Lower lobe of right lung (tissue), 2 donors: ENCODE measurements around the gene METTL18. TPM values are rescaled to one million over a fixed set of nuclear protein-coding genes. Genes with fewer than 3 reads are reported as not detected.

Experiments used
- ATAC-seq, 2 donors: fragments of 200-7000 bp; cut with Tn5 transposase; one replicate each; pipeline ENCODE4 v1.9.1; 2020 to 2022; ENCODE audit warnings: mild to moderate bottlenecking in 2 of 2, moderate library complexity in 2 of 2
- DNase-seq: peaks from one replicate; pipeline ENCODE4 v3.0.0-alpha.2; 2020
- H3K27ac ChIP-seq: fragments of 200-600 bp; one replicate; pipeline ENCODE4 v1.8.0; 2022
- H3K27me3 ChIP-seq: fragments of 200-600 bp; one replicate; pipeline ENCODE4 v1.8.0; 2022; ENCODE audit warnings: low read depth
- H3K36me3 ChIP-seq: fragments of 200-600 bp; one replicate; pipeline ENCODE4 v1.8.0; 2022; ENCODE audit warnings: mild to moderate bottlenecking
- H3K4me1 ChIP-seq: fragments of 200-600 bp; one replicate; pipeline ENCODE4 v1.8.0; 2022
- H3K4me3 ChIP-seq: fragments of 200-600 bp; one replicate; pipeline ENCODE4 v1.8.0; 2022; ENCODE audit warnings: mild to moderate bottlenecking
- H3K9me3 ChIP-seq: fragments of 200-600 bp; one replicate; pipeline ENCODE4 v1.8.0; 2022
- intact Hi-C: fragments of 100-400 bp; cut with DNase I; formaldehyde crosslinking; loops from one replicate; pipeline ENCODE4 v1.11.0; 2022
- total RNA-seq: library from RNA; stranded (reverse); fragmentation: NEBNext Ultra II Directional; extraction: Animal tissue kit (Norgen Biotek cat#: 25700); gene quantifications from one replicate; pipeline ENCODE4 v1.2.1, GENCODE V29; 2021
- TF ChIP-seq, protein P1 (sequence below): fragments of 200-600 bp; IDR thresholded peaks from one replicate; pipeline ENCODE4 v1.8.0; 2022; ENCODE audit warnings: antibody characterized with exemption, mild to moderate bottlenecking
- donor health status: DM: no; HTN: yes; CAD: no; lungs with severe emphysema.

The METTL18 gene
- total RNA-seq, 1 donor from 2014 or later: 8.3 TPM

DNA sequence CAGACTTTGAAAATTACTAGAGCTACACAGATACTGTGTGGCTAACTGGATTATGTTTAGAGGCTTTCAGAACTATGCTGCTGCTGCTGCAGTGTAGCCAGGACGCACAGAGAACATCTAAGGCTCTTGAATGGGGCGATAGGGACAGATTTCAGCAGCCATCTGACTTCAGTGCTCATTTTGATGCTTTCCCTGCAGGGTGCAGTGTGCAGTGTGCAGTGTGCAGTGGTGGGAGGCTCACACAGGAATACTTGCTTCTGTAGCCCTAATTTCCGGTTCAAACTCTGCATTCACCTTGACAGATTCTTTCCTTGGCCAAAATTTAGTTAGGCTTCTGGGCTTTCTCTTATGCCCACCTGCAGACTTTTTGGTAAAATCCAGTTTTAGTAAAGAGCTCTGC lies 7.7 kb downstream of the METTL18 start:
- TF ChIP-seq, protein P1, sequence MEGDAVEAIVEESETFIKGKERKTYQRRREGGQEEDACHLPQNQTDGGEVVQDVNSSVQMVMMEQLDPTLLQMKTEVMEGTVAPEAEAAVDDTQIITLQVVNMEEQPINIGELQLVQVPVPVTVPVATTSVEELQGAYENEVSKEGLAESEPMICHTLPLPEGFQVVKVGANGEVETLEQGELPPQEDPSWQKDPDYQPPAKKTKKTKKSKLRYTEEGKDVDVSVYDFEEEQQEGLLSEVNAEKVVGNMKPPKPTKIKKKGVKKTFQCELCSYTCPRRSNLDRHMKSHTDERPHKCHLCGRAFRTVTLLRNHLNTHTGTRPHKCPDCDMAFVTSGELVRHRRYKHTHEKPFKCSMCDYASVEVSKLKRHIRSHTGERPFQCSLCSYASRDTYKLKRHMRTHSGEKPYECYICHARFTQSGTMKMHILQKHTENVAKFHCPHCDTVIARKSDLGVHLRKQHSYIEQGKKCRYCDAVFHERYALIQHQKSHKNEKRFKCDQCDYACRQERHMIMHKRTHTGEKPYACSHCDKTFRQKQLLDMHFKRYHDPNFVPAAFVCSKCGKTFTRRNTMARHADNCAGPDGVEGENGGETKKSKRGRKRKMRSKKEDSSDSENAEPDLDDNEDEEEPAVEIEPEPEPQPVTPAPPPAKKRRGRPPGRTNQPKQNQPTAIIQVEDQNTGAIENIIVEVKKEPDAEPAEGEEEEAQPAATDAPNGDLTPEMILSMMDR: no peak
- intact Hi-C loops: no loop called here
- Histone ChIP-seq H3K36me3 (no peaks in the 10 kb centered on the region), H3K4me3 (no peak overlapping the region), H3K27me3 (no peaks in the 10 kb centered on the region), H3K9me3 (no peaks in the 10 kb centered on the region), H3K27ac (no peak overlapping the region), H3K4me1 (no peaks in the 10 kb centered on the region)
- ATAC-seq: no peak
- no peak for DNase-seq

DNA sequence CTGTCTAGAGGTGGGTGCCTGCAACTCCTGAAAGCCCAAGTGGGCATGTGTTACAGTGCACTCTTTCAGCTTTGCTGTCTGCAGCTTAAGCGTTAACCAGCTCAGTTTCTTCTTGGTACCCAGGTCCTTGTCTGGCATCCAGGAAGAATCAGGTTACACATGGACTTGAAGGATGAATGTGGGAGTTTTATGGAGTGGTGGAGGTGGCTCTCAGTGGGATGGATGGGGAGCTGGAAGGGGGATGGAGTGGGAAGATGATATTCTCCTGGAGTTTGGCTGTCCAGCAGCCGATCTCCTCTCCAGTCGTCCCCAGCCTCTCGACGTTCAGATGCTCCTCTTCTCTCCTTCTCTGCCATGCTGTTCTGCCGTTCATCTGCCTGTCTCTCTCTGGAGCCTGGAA lies 9.4 kb downstream of the METTL18 start:
- H3K27ac ChIP-seq: no peak overlapping the region
- intact Hi-C loops: no loop called here
- no peak overlapping the region for H3K4me3 ChIP-seq
- no peak for ATAC-seq
- H3K9me3 ChIP-seq: no peaks in the 10 kb centered on the region
- no peaks in the 10 kb centered on the region for H3K4me1 ChIP-seq
- H3K36me3 ChIP-seq: no peaks in the 10 kb centered on the region
- DNase-seq: no peak
- TF ChIP-seq, protein P1: no peak
- no peaks in the 10 kb centered on the region for H3K27me3 ChIP-seq

DNA sequence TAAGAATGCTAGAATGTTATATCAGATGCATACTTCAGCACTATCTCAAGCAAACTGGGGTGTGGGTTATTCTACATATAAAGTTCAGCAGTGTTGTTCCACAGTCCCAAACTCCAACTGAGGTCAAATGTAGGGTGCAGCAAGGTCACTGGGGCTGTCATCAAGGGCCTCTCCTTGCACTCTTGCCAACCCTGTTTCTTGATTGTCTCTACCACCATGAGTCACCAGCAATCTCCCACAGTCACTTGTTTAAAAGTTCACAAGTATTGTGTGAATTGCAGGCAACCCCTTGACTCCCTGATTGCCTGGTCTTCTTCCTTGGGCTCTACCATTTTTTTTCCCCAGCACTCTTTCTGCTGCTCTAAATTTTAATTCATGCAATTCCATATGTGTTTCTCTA lies 10.6 kb downstream of the METTL18 start:
- TF ChIP-seq, protein P1: no peak
- Histone ChIP-seq H3K27me3 (no peaks in the 10 kb centered on the region), H3K4me1 (no peaks in the 10 kb centered on the region), H3K36me3 (no peaks in the 10 kb centered on the region), H3K27ac (no peak overlapping the region), H3K4me3 (no peak overlapping the region), H3K9me3 (no peaks in the 10 kb centered on the region)
- intact Hi-C loops: no loop called here
- ATAC-seq: no peak
- no peak for DNase-seq

DNA sequence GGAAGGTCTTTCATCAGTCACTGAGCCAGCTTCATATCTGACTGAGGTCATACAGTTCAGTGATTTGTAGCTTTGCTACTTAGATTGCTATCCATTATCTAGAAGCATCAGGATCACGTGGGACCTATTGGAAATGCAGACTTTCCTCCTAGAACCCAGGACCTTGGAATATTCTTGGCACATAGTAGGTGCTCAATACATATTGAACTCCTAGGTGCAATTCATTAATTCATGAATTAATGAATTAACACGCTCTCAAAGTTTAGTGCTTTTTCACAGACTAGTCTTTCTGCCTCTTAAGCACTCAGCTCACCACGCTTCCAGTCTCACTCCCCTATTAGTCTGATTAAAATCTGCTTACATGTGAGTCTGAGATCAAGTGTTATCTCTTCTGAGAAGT lies 12.1 kb downstream of the METTL18 start:
- Histone ChIP-seq H3K4me1 (no peaks in the 10 kb centered on the region), H3K27ac (no peak overlapping the region), H3K4me3 (no peak overlapping the region), H3K9me3 (no peaks in the 10 kb centered on the region), H3K27me3 (no peaks in the 10 kb centered on the region), H3K36me3 (no peaks in the 10 kb centered on the region)
- DNase-seq (no peak), ATAC-seq (no peak)
- TF ChIP-seq, protein P1: no peak
- intact Hi-C loops: no loop called here

DNA sequence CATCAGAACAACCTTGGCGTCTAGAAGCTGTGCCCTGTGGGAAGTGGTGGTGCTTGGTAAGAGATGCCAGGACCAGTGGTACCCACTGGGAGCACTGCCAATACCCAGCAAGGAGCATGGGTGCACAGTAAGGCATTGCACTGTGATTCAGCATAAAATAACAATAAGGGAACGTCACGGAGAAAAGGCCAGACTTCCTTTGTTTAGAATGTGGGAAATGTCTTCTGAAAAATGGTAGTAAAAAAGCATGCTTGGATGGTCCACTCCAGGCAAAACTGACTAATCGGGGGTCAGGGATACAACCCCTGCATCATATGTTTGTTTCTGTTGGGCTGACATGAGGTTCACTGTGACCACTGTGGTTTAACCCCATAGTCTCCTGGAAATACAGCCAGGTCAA lies 14.7 kb downstream of the METTL18 start:
- Histone ChIP-seq H3K36me3 (no peaks in the 10 kb centered on the region), H3K4me1 (no peaks in the 10 kb centered on the region), H3K4me3 (no peak overlapping the region), H3K27me3 (no peaks in the 10 kb centered on the region), H3K27ac (no peak overlapping the region), H3K9me3 (no peaks in the 10 kb centered on the region)
- DNase-seq (no peak), ATAC-seq (no peak)
- intact Hi-C loops: no loop called here
- TF ChIP-seq, protein P1: no peak

DNA sequence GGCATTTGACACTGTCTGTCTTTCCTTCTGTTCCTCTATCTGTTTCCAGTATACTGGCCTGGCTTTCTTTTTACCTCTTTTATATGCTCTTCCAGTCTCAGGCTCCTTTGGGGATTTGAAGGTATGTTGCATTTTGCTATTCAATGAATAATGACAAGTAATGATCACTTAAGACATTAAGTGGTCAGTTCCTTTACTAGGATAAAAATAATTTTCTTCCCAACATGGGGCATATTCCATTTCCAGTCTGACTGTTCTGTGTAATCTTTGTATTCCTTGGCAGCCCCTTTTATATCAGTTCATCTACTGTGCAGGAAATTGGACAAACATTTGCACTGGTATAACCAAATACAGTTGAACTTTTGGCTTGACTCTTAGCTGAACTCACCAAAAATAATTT lies 15.6 kb downstream of the METTL18 start:
- TF ChIP-seq, protein P1: no peak
- ATAC-seq: no peak

More for the DNA sequence above, 15.6 kb downstream of the METTL18 start:
- Histone ChIP-seq H3K27ac (no peak overlapping the region), H3K9me3 (no peaks in the 10 kb centered on the region), H3K36me3 (no peaks in the 10 kb centered on the region), H3K27me3 (no peaks in the 10 kb centered on the region), H3K4me3 (no peak overlapping the region), H3K4me1 (no peaks in the 10 kb centered on the region)
- DNase-seq: no peak
- intact Hi-C loops: no loop called here
